GM19438 (cell line): ENCODE data around the gene TBKBP1.

Source experiments
- ATAC-seq: cut with Tn5 transposase; IDR thresholded peaks from one replicate; pipeline ENCODE4 v1.9.1; 2021; ENCODE audit warnings: low read depth; ENCODE audit not compliant: unreplicated experiment

The TBKBP1 gene, protein sequence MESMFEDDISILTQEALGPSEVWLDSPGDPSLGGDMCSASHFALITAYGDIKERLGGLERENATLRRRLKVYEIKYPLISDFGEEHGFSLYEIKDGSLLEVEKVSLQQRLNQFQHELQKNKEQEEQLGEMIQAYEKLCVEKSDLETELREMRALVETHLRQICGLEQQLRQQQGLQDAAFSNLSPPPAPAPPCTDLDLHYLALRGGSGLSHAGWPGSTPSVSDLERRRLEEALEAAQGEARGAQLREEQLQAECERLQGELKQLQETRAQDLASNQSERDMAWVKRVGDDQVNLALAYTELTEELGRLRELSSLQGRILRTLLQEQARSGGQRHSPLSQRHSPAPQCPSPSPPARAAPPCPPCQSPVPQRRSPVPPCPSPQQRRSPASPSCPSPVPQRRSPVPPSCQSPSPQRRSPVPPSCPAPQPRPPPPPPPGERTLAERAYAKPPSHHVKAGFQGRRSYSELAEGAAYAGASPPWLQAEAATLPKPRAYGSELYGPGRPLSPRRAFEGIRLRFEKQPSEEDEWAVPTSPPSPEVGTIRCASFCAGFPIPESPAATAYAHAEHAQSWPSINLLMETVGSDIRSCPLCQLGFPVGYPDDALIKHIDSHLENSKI

DNA sequence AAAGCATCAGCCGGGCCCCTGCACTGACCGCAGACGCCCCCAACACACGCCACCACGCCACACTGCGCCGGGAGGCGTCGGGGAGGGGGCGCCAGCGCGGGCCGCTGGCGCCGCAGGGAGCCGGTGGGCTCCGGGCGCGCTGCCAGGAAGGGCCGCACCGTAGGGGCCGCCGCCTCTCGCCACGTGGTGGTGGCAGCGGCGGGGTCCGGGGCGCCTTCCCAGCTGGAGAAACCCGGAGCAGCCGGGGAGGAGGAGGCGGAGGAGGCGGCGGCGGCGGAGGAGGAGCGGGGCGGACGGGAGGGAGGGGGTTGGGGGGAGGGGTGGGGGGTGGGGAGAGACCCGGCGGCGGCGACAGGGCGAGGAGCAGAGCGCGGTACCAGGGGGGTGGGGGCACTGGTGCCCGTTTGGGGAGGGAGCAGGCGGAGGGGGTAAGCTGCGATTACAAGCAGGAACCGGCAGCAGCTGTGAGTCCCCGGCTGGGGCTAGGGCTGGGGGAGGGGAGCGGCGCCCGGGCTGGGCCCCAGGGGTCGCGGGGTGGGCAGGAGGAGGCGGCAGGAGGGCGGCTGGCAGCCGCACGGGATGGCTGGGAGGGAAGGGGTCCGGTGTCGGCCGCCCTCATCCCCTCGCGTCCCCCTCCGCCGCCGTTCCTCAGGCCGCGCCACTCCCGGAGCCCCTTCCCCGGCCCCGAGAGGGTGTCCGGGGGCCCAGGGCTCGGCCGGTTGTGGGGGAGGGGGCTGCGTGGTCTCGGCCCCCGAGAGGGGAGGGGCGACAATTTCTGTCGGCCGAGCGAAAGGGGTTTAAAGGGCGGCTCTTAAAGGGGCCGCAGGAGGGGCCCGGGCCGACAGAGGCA lies at the start of gene TBKBP1:
TBKBP1 (plus strand) TSS at position 431 of the 850 bp plus-strand sequence. CDS start 1,952 bp downstream, outside the sequence.
- no peak for ATAC-seq

DNA sequence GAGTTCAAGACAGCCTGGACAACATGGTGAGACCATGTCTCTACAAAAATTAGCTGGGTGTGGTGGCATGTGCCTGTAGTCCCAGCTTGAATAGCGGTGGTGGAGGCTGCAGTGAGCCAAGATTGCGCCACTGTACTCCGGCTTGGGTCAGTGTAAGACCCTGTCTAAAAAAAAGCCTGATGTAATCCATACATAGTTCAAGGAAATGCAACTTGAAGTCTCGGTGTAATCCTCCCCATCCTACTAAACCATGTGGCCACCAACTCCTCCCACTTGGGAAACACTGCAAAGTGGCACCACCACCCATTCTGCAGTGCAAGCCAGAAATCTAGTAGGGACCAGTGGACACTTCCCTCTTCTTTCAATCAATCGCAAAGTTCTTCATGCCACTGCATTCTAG lies 49.6 kb upstream of the TBKBP1 start:
- ATAC-seq = no peak

DNA sequence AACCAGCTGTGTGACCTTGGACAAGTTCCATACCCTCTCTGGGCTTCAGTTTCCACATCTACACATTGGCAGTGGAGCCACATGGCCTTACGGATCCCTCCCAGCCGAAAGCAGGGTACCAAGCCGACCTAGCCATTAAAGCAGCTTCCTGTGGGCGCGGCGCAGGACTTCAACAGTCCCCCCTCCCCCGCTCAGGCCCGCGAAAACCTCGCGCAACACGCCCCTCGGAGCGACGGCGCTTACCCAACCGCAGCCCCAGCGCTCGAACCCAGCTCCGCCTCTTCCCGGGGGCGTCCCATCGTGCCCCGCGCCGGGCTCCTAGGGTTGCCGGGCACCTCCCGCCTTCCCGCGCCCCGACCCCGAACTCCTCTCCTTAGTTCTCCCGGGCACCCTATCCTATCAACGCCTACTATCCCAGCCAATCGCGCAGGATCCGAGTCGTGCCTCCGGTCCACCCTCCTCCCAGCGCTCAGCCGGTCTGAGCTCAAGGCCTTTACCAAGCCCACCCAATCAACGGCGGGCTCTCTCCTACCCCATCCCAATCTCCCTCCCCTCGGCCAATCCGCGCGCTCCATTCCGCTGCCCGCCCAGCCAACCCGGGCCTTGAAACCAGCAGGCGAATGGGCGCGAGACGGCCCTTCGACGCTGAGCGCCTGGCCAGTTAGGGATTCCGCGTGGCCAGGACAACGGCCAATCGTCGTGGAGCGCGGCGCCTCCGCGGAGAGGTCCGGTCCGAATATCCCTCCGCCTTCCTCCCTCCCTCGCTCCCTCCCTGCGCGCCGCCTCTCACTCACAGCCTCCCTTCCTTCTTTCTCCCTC lies 44.6 kb upstream of the TBKBP1 start, which contains the start of gene KPNB1:
KPNB1 (plus strand) TSS at position 767 of the 819 bp plus-strand sequence. CDS start 326 bp downstream, outside the sequence.
- peak; percentile 76 for ATAC-seq

DNA sequence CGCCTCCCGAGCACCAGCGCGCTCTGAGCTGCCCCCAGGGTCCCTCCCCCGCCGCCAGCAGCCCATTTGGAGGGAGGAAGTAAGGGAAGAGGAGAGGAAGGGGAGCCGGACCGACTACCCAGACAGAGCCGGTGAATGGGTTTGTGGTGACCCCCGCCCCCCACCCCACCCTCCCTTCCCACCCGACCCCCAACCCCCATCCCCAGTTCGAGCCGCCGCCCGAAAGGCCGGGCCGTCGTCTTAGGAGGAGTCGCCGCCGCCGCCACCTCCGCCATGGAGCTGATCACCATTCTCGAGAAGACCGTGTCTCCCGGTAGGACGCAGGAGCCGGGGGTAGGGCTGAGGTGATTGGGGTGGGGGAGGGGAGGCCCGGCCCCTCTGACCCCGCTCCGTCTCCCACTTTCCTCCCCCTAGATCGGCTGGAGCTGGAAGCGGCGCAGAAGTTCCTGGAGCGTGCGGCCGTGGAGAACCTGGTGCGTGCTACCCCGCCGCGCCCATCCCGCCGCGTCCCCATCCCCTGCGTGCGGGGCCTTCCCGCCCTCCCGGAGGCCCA lies 43.9 kb upstream of the TBKBP1 start:
- no peak for ATAC-seq

DNA sequence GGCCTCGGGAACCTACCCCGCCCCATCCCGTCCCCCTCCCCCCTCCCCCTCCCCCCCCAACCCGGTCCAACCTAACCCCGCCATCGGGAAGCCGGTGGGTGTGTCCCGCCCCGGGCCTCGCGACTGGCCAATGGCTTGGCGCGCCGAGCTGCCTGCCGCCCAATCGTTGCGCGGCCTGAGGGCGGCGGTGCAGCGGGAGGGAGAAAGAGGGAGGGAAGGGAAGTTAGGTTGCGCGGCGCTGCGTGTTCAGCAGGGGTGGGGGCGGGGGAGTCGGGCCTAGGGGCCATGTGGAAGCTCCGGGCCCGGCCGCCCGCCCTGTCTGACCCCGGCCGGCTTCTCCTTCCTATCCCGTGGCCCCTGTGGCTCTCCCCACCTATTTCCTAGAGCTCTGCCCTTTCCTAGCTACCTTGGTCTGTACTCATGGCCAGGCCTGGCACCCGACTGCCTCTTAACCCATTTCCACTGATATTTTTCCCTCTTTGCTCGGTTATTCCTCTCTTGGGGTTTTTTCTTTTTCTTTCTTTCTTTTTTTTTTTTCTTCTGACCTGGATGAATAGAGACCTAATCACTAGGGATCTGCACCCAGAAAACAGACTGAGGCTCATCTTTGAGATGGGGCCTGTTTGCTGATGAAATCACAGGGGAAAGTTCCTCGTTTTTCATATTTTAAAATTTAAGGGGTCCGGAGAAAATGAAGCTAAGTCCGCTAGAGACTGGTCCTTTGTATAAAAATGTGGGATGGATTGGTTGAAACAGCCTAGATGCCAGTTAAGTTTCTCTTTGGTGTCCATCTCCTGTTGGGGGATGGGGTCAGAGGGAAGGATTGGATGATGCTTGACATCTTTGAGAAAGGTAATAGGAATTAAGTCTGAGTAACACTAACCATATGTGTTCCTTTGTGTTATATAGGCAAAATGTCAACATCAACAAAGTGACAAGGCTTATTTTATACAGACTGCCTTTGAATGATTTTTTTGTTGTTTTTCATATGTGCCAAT lies 43.1 kb upstream of the TBKBP1 start:
- ATAC-seq = peak; percentile 44

DNA sequence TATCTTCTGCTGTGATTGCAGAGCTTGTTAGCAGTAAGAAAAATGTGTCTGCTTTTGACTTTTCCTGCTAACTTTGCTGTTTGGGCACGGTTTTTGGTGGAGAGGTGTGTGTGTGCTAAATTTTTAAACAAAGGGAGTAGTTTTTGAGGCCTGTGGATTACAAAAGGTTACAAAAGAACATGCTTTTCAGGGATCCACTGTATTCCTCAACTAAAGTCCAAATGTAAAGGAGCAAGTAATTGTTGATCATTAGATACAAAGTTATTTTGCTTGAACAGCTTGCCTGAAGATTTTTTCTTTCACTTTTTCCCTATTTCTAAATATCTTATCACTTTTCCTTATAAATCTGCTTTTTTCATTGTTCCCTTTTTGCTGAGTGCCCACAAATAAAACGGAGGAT lies 42.3 kb upstream of the TBKBP1 start:
- ATAC-seq = no peak

DNA sequence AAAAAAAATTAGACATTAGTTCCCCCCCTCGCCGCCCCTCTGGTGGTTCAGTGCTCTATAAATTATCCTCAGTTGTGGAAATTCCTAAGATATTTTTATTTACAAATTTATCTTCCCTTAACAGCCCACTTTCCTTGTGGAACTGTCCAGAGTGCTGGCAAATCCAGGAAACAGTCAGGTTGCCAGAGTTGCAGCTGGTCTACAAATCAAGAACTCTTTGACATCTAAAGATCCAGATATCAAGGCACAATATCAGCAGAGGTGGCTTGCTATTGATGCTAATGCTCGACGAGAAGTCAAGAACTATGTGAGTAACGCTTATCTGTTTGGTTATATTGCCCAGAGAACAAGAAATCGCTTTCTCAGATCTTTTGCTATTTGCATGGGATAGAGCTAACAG lies 41.4 kb upstream of the TBKBP1 start:
- no peak for ATAC-seq

DNA sequence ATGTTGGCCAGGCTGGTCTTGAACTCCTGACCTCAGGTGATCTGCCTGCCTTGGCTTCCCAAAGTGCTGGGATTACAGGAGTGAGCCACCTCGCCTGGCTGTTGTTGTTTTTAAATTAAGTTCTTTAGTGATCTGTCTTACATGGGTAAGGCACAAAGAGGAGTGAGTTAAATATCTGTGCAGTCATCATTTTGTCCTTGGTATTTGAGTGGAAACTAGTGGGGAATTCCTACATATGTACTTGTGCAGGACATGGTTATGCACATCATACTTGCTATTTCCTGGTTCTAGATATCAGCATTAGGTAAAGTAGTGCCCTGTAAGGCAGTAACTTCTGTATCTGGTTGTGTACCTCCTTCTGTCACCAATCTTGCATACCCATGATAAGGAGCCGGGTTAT lies 40.5 kb upstream of the TBKBP1 start:
- ATAC-seq = no peak

DNA sequence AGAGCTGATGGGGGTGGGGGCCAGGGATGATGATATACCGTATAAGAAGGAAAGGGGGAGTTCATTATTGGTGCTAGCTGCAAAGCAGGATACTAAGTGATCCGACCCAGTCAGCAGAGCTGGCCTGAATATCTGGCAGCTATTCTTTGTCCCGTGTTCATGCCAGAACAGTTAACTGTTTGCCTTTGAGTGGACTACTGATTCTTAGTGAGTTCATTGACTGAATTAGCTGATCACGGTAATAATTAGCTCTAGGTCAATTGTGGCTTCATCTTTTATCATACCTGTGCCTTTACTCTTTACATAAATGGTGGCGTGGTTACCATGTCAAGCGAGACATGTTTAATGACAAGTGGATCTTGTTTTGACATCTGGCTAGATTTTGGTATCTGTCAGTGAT lies 39.0 kb upstream of the TBKBP1 start:
- no peak for ATAC-seq

DNA sequence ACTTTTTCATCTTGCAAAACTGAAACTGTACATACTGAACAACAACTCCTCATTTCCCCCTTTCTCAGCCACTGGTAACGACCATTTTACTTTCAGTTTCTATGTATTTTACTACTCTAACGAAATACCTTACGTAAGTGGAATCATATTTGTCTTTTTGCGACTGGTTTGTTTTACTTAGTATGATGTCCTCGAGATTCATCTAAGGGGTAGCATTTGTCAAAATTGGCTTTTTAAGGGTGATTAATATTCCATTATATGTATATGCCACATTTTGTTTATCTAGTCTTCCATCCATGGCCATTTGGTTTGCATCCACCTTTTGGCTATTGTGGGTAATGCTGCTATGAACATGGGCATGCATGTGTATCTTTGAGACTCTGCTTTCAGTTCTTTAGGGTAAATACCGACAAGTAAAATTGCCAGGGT lies 33.9 kb upstream of the TBKBP1 start:
- no peak for ATAC-seq

DNA sequence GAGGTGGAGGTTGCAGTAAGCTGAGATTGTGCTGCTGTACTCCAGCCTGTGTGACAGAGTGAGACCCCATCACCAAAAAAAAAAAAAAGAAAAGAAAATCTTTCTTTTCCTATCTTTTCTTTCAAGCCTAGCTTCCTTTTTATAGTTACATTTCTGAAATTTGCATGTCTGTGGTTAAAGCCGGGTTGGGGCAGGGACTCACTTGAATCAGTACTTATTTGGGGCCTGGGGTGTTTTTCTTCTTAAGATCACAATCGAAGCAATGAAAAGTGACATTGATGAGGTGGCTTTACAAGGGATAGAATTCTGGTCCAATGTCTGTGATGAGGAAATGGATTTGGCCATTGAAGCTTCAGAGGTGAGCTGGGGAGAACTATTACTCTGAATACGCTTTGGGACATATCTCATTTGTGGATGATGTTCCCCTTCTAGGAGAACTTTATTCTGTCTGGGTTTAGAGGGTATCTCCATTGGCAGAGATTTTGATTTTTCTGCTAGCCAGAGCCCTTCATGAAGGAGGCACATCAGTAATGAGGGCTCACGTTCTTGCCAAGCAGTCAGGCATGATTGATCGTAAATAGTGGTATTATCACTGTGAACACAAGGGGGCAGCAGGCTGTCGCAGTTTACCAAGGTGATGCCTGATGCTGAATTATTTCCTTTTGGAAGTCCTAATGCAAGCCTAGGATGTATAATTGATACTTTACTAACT lies 29.9 kb upstream of the TBKBP1 start:
- no peak for ATAC-seq

DNA sequence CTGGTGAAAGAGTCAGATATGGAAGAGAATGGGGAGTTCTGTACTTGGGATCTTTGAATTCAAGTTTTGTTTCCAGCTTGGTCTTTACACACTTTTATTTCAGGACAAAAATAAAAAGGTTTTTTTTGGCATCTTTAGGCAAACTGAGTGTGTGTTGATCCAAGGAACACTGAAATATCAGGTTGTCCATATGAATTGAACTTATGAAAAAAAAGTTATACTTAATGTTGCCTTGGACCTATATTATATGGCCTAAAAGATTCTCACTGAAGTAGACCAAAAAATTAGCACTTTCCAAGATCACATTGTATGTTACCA lies 29.4 kb upstream of the TBKBP1 start:
- no peak for ATAC-seq

DNA sequence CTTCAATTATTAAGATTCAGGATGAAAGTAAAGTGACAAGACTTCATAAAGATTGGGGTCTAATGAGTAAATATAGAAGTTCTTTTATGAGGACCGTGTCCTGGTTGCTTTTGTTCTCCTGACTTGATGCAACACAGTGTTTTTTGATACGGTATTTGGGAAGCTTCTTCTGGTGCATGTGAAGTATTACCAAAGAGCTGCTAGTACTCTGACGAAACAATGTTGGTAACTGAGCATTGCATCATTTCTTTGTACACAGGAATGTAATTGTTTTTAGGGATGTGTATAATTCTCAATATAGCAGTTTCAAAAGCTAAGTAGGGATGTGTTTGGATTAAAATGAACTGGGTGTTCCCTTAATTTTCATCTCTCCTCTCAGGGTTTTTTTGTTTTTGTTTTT lies 28.3 kb upstream of the TBKBP1 start:
- ATAC-seq = no peak

DNA sequence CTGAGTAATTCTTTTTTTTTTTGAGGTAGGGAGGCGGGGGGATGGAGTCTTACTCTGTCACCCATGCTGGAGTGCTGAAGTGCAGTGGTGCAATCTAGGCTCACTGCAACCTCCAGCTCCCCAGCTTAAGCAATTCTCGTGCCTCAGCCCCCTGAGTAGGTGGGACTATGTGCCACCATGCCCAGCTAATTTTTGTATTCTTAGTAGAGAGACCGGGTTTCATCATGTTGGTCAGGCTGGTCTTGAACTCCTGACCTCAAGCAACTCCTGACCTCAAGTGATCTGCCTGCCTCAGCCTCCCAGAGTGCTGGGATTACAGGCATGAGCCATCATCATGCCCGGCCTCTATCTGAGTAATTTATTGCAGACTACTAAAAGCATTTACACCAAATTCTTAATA lies 24.9 kb upstream of the TBKBP1 start:
- no peak for ATAC-seq

DNA sequence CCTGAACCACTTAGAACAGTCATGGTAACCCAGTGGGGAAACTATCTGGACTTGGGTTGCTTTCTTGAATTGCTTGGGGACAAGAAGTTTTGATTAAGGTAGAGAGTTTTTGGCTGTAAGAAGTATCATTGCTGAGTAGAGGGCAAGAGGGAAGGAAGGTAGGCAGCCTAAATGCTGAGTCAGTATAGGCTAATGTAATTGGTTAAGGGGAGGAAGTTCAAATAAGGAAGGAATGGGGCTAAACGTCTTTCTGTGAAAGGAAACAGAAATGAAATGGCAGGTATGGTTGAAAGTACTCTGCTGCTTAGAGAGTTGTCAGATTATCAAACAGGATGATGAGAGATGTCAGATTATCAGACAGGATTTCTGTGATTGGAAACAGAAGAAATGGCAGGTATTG lies 23.9 kb upstream of the TBKBP1 start:
- ATAC-seq = no peak

DNA sequence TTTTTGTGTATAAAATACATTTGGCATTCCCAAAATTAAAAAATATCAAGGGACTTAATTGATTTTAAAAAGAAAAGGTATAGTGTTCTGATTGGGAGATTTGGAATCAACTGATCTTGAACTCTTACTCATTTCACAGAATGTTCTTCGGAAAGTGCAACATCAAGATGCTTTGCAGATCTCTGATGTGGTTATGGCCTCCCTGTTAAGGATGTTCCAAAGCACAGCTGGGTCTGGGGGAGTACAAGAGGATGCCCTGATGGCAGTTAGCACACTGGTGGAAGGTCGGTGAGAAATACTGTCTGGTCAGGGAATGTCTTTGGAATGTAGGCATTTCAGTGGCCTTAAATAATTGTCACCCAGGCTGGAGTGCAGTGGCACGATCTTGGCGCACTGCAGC lies 19.5 kb upstream of the TBKBP1 start:
- ATAC-seq = no peak

DNA sequence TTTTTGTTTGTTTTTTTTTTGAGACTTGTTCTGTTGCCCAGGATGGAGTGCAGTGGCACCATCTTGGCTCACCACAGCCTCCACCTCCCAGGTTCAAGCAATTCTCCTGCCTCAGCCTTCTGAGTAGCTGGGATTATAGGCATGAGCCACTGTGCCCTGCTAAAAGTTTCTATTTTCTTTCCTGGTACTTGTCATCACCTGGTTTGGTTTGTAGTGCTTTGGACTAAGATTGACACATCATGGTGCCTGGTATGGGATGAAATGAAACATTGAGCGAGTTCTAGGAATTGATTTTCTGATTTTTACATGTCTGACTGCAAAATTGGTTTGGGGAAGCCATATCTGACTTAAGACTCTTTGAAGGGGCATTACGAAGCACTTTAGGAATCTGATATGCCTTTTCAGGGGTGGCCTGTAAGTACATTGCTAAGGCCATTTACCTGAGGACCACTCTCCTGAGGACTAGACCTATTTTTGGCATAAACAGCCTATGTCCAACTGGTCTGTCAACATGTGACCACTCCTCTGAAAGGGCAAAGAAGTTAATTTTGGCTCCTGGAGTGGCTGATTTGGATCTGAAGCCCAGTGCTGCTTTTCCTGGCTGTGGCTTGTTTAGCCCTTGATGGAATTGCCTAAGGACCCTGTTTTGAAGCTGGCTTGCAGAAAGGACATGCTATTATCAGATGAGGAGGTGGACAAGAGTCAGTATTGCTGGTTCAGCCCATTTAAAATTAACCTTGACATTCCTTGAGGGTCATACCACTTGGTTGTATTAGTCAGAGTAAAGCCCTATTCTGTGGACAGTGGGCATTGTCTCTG lies 18.4 kb upstream of the TBKBP1 start:
- ATAC-seq = no peak

DNA sequence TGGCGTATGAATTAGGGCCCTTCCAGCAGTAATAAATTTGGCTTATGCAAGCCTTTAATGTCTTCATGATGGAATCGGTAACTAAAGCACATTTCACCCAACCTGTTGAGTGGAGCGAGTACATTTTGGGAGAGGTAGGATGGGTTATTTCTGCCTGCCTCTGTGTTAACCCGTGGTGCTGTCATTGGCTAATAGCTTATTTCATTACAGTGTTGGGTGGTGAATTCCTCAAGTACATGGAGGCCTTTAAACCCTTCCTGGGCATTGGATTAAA lies 17.8 kb upstream of the TBKBP1 start:
- ATAC-seq = no peak
